GM12892 (cell line): ENCODE data around the gene ARMC2.

Source experiments
- POLR2A ChIP-seq: IDR thresholded peaks from 2 replicates; pipeline ENCODE4 v1.6.1; 2011; ENCODE audit warnings: low read depth, low read length, control low read depth
- POLR2AphosphoS5 ChIP-seq: IDR thresholded peaks from 2 replicates; pipeline ENCODE4 v1.6.1; 2011; ENCODE audit warnings: low read depth, low read length, control low read depth

GRCh38 chr6:108983151-108983550, 134.9 kb downstream of the ARMC2 start:
- TF ChIP-seq POLR2AphosphoS5 (no peak), POLR2A (no peak)
